ENCODE results near the gene KAZN.

KAZN gene

DNA sequence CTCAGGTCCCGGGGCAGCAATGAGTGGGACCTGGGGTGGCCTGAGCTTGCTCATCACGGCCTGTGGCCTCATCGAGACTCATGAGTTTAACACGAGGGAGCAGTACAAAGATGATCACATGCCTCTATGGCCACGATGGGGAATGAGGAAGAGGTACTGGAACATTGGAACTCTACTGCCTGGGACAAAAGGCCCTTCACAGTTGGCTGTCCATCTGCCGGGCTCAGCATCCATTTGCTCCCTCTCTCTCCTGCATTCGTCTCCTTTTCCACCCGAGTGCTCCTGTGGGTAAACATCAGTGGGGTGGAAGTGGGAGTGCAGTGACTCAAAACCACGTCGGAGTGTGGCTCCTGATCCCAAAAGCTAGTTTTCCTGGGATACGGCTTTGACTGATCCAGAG, 124.9 kb downstream of the KAZN start:
- no peak for DNase-seq

GRCh38 chr1:14724246-14724645, 125.8 kb downstream of the KAZN start:
- DNase-seq, result no peak

- no peak for DNase-seq
Observed at GRCh38 chr1:14724678-14725077, 126.2 kb downstream of the KAZN start.

DNA sequence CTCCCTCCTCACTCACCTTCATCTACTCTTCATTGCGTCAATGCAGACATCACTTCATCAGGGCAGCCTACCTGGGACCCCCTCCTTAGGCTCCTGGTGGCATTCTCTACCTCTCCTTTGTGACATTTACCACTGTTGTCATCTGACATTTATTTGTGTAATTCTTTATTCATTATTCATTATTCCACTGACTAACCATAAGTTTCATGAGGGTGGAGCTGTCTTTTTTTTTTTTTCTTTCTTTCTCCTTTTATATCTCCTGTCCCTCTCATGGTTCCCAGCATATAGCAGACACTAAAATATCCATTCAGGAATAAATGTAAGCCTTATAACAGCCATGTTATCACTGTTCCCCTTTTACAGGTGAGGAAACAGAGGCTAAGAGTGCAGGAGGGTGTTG, 126.8 kb downstream of the KAZN start:
- DNase-seq, result no peak

GRCh38 chr1:14725695-14726094, 127.2 kb downstream of the KAZN start:
- no peak for DNase-seq

- DNase-seq, result no peak
Observed at GRCh38 chr1:14726606-14727005, 128.1 kb downstream of the KAZN start.

GRCh38 chr1:14728516-14728915, 130.0 kb downstream of the KAZN start:
- DNase-seq, result no peak

- no peak for DNase-seq
Observed at GRCh38 chr1:14732728-14733047, 134.2 kb downstream of the KAZN start.

- DNase-seq, result no peak
Observed at GRCh38 chr1:14733048-14733778, 134.7 kb downstream of the KAZN start.

DNA sequence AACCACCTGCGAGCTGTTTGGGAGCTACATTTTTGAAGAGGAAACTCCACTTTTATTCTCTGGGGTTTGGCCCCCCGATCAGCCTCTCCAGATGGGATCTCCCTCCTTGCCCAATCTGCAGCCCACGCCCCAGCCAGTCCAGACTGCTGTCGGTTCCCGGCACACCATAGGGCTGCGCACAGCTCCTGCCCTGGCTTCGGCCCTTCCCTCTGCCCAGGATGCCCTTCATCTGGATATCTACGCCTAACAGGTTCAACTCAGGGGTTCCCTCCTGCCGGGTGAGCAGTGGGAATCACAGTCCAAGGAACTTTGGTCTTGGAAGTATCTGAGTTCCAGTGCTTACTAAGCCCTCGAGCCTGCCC, 135.3 kb downstream of the KAZN start:
- DNase-seq, result no peak

DNA sequence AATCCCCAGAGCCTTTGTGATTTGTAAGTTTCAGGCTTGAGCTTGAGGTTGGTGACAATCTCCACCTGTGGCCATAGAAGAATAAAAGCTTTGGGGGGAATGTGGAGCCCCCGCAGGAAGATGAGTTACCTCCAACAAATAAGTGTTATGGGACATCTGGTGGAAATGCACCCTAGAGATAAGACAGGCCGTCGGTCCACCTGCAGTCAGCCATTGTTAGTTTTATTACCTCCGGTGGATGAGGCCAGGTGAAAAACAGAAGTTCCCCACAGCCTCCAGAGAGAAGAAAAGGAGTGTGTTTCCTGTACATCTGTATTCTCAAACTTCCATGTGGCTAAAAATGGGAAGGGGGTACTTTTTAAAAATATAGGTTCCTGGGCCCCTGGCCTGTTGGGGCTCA, 137.4 kb downstream of the KAZN start:
- no peak for DNase-seq

GRCh38 chr1:14737561-14738094, 139.1 kb downstream of the KAZN start:
- DNase-seq, result no peak

GRCh38 chr1:14738235-14738634, 139.8 kb downstream of the KAZN start:
- no peak for DNase-seq

DNA sequence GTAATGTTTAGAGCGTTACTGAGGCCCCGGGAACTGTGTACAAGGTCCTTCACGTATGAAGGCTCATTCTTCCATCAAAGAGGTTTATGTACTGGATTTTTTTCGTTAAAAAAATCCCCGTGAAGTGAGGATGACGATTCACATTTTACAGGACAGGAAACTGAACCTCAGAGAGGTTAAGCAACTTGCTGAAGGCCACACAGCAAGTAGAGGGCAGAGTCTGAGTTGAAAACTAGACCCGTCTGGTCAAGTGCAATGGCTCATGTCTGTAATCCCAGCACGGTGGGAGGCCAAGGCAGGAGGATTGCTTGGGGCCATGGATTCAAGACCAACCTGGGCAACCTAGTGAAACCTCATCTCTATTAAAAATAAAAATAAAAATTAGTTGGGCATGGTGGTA, 140.2 kb downstream of the KAZN start:
- DNase-seq, result no peak

- DNase-seq, result no peak
Observed at GRCh38 chr1:14739082-14739832, 140.8 kb downstream of the KAZN start.

DNA sequence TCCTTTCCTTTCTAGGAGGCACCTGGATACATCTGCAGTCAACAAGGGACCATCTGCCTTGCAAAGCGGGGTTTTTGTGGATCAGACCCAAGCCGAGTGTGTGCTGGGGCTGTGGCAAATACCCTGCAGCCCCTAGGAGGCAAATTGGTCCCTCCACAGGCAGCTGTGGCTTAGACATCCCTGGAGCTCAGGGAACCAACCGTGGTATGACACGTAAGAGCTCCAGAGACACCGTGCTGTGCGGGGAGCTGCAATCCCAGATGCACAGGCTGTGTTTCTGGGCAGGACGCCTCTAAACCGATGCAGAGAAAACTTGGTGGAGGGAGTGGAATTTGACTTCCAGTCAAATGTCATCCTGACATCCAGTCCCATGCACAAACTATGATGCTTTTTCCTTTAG, 141.5 kb downstream of the KAZN start:
- no peak for DNase-seq

DNA sequence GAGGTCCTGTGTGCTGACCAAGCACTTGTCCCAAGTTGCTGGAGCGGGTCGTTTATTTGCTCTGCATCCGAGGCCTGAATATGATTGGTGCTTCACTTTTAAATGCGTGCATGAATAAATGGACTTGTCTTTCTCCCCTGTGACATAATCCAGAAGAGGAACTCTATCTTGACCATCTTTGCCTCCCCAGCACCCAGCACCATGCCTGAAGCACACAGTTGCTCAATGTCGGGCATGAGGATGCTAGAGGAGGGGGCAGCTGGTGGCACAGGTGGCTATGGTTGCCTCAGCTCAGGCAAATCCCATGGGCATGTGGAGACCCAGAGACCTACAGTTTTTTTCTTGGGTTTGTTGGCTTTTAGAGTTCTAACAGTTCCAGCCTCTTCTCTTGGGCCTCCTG, 142.6 kb downstream of the KAZN start:
- no peak for DNase-seq

DNA sequence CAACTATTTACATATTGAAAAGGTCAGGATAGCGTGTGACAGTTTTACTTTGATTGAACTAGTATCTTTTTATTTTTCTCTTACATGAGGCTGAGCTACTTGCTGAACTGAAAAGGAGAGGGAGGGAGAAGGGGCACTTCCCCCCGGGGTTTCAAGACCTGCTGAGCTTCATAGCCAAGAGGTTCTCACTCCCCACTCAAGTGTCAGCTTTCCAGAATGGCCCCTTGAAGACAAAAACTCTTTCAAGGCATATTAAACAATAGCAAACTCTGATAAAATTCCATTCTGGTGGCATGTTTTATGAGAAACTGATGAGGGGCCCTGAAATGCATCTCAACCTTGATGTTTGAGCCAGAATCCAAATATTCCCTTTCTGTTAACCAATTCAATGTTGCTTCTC, 143.0 kb downstream of the KAZN start:
- DNase-seq, result no peak

DNA sequence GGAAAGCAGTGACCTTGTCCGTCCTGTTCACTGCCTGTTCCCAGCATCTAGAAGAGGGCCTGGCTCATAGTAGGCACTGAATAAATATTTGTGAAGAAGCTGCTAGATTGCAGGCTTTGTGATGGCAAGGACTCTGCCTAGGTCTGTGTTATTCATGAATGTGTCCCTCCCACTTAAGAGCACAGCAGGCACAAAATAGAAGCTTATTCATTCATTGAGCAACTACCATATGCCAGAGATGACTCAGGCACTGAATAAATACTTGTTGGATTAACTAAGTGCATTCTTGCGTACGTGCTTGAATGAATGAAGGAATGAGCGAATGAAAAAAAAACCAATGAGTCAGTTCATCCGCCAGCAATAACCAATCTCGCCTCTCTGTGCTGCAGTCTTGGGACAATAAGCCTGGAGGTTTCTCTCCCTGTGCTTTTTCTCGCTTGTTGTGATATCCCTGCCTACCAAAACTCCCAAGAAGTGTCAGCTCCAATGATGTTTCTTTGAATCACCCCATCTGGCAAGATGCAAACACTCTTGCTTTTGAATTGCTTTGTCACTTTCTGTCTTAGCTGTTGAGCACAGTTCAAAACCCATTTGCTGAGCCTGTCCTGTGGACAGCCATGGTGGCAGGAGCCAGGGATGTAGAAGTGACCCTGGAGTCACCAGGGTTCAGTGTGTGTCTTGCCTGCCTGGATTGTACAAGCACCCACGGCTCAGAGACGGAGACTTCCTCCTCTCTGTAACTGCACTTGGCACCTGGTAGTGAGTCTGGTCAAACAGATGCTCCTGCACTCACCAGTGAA, 143.9 kb downstream of the KAZN start:
- no peak for DNase-seq

DNA sequence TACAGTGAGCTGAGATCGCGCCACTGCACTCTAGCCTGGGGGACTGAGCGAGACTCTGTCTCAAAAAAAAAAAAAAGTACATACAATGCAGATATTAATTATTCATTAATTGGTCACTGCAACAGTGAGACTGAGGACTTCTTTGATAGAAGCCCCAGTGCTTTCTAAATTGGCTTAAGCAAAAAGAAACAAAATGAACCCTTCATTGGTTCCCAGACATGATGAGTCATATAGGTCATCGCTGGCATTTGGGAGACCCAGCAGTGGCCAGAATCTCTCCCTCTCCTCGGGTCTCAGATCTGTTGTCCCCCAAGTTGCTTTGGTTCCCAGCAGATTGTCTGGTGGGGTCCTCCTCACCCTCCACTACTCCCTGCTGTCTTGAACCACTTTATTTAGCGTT, 144.9 kb downstream of the KAZN start:
- DNase-seq, result no peak

DNA sequence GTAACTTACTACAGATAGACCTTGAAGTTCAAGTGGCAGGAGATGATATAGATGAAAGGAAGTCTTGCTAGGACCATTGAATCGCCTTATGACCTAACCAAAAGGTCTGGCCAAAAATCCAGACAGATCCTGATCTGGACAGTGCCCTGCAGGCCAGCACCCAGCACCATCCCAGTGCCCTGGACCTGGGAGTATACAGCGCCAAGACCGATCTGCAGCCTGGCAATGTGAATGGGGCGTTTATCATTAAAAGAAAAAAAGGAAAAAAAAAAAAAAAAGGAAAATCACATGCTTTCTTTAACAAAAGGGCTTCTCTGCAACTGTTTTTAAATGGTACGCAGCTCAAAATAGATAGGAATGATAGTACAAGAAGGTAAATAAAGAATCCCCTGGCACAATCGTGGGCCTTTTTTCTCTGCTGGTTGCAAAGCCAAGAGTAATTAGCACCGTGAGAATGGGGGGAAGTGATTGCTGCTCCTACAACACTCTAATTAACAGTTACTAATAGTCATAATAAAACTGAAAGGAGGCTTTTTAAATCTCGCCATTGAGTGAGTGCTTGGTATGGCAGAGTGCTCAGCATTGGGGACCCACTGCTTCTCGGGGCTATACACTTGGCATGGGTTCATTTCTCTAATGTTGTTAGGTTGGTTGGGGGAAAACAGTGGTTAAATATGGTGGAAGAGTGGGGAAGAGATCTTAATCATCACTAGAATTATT, 146.7 kb downstream of the KAZN start:
- no peak for DNase-seq

DNA sequence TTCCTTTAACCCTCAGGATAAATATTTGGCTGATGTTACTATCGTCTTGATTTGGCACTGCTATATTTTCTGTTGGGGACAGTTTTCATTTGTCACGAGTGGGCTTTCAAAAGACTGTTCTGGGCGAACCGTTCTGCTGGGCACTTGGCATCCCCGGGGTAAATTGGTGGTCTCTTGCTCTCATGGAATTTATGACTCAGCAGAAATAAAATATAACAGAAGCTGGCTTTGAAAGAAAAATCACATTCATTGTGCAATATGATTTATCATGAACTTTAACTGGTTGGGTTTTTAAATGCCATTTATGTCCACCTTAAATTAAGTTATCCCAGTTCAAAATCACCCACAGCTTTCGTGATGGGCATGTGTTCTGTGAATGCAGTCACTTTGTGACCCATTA, 147.3 kb downstream of the KAZN start:
- DNase-seq, result no peak

DNA sequence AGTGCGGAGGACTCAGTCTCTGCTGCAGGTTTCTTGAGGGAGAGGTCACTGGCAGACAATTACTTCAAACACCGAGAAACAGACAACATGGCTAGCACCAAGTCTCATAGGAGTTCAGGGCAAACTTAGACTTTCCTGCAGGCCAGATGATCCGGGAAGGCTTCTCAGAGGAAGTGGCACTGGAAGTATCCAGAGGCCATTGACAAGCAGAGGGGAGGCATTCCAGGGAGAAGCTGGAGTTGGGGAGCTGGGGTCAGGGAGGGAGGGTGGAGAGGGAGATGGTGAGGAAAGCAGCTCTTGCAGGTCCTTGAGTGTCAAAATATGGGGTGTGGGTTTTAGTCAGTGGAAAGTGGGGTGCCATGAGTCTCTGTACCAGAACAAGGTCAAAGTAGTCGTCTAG, 147.9 kb downstream of the KAZN start:
- DNase-seq, result no peak

All from activated T-cell treated with anti-CD3 and anti-CD28 coated beads for 4 hours (primary cell).